HepG2 (cell line): ENCODE data around the gene GPLD1. TPM values are rescaled to one million over a fixed set of nuclear protein-coding genes. Genes with fewer than 3 reads are reported as not detected.
"Not testable (repeated sequence)": the region's sequence is repeated elsewhere in the genome, so short reads cannot be mapped to it uniquely, and the experiment has no call there.

Source experiments
- BORCS8-MEF2B ChIP-seq: sonication (generic); formaldehyde crosslinking; IDR thresholded peaks from 2 replicates; pipeline ENCODE4 v1.8.0; 2022; ENCODE audit warnings: mild to moderate bottlenecking, missing genetic modification reagents
- SAP130 ChIP-seq: IDR thresholded peaks from 2 replicates; pipeline ENCODE4 v1.6.1; 2016; ENCODE audit warnings: low read depth
- SOX6 ChIP-seq, 2 experiments: fragments of 450-650 bp in 1 of 2; sonication (generic) in 1 of 2; formaldehyde crosslinking in 1 of 2; IDR thresholded peaks; 2 replicates each; pipeline versions ENCODE4 v1.4.0 to v1.6.1; 2017 to 2020; ENCODE audit warnings: antibody characterized with exemption in 1 of 2, mild to moderate bottlenecking in 1 of 2, missing genetic modification reagents in 1 of 2
- TBX2 ChIP-seq: sonication (generic); formaldehyde crosslinking; IDR thresholded peaks from 2 replicates; pipeline ENCODE4 v1.5.0; 2020; ENCODE audit warnings: missing genetic modification reagents, mild to moderate bottlenecking, borderline replicate concordance
- polyA plus RNA-seq, 8 experiments: library from polyadenylated mRNA; depleted of rRNA in 3 of 8; stranded (reverse) in 7 of 8; unstranded in 1 of 8; fragments of >200 nt; fragmentation: Illumina TruSeq in 4 of 8; extraction: Trizol in 4 of 8; gene quantifications; 2 replicates each; pipeline versions ENCODE4 v1.2.1 to v1.2.3, GENCODE V29; 2011 to 2016; ENCODE audit warnings: low read depth in 4 of 8, missing spikeins in 1 of 8, mixed read lengths in 1 of 8; ENCODE audit not compliant: insufficient read depth in 1 of 8
- total RNA-seq, 5 experiments: library from RNA; depleted of rRNA; stranded (reverse); fragments of >200 nt; fragmentation: Illumina TruSeq; extraction: Trizol; gene quantifications; 2 replicates each; pipeline ENCODE4 v1.2.3, GENCODE V29; 2016; ENCODE audit warnings: low read depth in 1 of 5
- TF ChIP-seq, protein P1 (sequence below): sonication (generic); formaldehyde crosslinking; IDR thresholded peaks from 2 replicates; pipeline ENCODE4 v1.4.0; 2020; ENCODE audit warnings: mild to moderate bottlenecking, missing genetic modification reagents, borderline replicate concordance
- TF ChIP-seq, protein P2 (sequence below): sonication (generic); formaldehyde crosslinking; IDR thresholded peaks from 2 replicates; pipeline ENCODE4 v1.5.0; 2020; ENCODE audit warnings: mild to moderate bottlenecking, missing genetic modification reagents, borderline replicate concordance

GPLD1 gene
- total and polyA plus RNA-seq, 2 of the 13 experiments (the other 11 are each of a cell fraction or from before 2014, with no cell fraction given) = 6.2 to 7.6 TPM

GRCh38 chr6:24400045-24401039 lies 89.0 kb downstream of the GPLD1 start (continued):
- TF ChIP-seq, protein P1, sequence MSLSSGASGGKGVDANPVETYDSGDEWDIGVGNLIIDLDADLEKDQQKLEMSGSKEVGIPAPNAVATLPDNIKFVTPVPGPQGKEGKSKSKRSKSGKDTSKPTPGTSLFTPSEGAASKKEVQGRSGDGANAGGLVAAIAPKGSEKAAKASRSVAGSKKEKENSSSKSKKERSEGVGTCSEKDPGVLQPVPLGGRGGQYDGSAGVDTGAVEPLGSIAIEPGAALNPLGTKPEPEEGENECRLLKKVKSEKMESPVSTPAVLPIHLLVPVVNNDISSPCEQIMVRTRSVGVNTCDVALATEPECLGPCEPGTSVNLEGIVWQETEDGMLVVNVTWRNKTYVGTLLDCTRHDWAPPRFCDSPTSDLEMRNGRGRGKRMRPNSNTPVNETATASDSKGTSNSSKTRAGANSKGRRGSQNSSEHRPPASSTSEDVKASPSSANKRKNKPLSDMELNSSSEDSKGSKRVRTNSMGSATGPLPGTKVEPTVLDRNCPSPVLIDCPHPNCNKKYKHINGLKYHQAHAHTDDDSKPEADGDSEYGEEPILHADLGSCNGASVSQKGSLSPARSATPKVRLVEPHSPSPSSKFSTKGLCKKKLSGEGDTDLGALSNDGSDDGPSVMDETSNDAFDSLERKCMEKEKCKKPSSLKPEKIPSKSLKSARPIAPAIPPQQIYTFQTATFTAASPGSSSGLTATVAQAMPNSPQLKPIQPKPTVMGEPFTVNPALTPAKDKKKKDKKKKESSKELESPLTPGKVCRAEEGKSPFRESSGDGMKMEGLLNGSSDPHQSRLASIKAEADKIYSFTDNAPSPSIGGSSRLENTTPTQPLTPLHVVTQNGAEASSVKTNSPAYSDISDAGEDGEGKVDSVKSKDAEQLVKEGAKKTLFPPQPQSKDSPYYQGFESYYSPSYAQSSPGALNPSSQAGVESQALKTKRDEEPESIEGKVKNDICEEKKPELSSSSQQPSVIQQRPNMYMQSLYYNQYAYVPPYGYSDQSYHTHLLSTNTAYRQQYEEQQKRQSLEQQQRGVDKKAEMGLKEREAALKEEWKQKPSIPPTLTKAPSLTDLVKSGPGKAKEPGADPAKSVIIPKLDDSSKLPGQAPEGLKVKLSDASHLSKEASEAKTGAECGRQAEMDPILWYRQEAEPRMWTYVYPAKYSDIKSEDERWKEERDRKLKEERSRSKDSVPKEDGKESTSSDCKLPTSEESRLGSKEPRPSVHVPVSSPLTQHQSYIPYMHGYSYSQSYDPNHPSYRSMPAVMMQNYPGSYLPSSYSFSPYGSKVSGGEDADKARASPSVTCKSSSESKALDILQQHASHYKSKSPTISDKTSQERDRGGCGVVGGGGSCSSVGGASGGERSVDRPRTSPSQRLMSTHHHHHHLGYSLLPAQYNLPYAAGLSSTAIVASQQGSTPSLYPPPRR = peak; percentile 16; the same call in 1 of the 2 replicates
- peak; percentile 18; the same call in 1 of the 2 replicates for TF ChIP-seq TBX2 (CRISPR knock-in tag)
- TF ChIP-seq SOX6 (IDR thresholded peaks at IDR 0.05) = not testable (repeated sequence)
- TF ChIP-seq SOX6 (CRISPR knock-in tag; IDR thresholded peaks at IDR 0.05) = peak; percentile 93
- TF ChIP-seq SAP130 (CRISPR knock-in tag) = peak; percentile 30; the same call in 1 of the 2 replicates
- TF ChIP-seq, protein P2, sequence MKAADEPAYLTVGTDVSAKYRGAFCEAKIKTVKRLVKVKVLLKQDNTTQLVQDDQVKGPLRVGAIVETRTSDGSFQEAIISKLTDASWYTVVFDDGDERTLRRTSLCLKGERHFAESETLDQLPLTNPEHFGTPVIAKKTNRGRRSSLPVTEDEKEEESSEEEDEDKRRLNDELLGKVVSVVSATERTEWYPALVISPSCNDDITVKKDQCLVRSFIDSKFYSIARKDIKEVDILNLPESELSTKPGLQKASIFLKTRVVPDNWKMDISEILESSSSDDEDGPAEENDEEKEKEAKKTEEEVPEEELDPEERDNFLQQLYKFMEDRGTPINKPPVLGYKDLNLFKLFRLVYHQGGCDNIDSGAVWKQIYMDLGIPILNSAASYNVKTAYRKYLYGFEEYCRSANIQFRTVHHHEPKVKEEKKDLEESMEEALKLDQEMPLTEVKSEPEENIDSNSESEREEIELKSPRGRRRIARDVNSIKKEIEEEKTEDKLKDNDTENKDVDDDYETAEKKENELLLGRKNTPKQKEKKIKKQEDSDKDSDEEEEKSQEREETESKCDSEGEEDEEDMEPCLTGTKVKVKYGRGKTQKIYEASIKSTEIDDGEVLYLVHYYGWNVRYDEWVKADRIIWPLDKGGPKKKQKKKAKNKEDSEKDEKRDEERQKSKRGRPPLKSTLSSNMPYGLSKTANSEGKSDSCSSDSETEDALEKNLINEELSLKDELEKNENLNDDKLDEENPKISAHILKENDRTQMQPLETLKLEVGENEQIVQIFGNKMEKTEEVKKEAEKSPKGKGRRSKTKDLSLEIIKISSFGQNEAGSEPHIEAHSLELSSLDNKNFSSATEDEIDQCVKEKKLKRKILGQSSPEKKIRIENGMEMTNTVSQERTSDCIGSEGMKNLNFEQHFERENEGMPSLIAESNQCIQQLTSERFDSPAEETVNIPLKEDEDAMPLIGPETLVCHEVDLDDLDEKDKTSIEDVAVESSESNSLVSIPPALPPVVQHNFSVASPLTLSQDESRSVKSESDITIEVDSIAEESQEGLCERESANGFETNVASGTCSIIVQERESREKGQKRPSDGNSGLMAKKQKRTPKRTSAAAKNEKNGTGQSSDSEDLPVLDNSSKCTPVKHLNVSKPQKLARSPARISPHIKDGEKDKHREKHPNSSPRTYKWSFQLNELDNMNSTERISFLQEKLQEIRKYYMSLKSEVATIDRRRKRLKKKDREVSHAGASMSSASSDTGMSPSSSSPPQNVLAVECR (CRISPR knock-in tag) = peak; percentile 19; the same call in 1 of the 2 replicates
- TF ChIP-seq BORCS8-MEF2B (CRISPR knock-in tag) = peak; percentile 29; the same call in 1 of the 2 replicates
- TF ChIP-seq, all 625 proteins: peak for 35; not testable (repeated sequence) for 590
